ENCODE measurements around the gene PRDM16. TPM values are rescaled to one million over a fixed set of nuclear protein-coding genes. Genes with fewer than 3 reads are reported as not detected.

PRDM16 gene
- polyA plus RNA-seq, 1 donor from 2014 or later = 0.21 TPM

- Histone ChIP-seq H3K79me2 (replicated peaks; ENCODE audit: insufficient read depth, low read length) (no peaks in the 10 kb centered on the region), H2AFZ (ENCODE audit: low read depth, low read length) (no peak overlapping the region), H3K4me2 (ENCODE audit: low read length) (no peak overlapping the region), H3F3A (ENCODE audit: insufficient read depth, low read length, poor library complexity, severe bottlenecking) (no peaks in the 10 kb centered on the region), H3K4me3 (ENCODE audit: low read length) (no peak overlapping the region), H3K27ac (ENCODE audit: low read length) (no peak overlapping the region), H3K9ac (ENCODE audit: low read length) (no peak overlapping the region), H3K9me3 (ENCODE audit: low read length) (no peaks in the 10 kb centered on the region), H4K20me1 (ENCODE audit: insufficient read depth) (no peaks in the 10 kb centered on the region), H3K36me3 (ENCODE audit: insufficient read depth, low read length) (no peaks in the 10 kb centered on the region), H3K27me3 (ENCODE audit: insufficient read depth, low read depth, low read length) (no peaks in the 10 kb centered on the region), H3K9me2 (ENCODE audit: insufficient read depth, low read length) (no peaks in the 10 kb centered on the region)
- no peak for TF ChIP-seq RAD21 (conservative IDR thresholded peaks at IDR 0.05)
- no peak for TF ChIP-seq POLR2AphosphoS5 (IDR thresholded peaks at IDR 0.05)
- no peak for TF ChIP-seq MXI1 (conservative IDR thresholded peaks at IDR 0.05; ENCODE audit: poor library complexity, severe bottlenecking)
- TF ChIP-seq CTCF (IDR thresholded peaks at IDR 0.05; ENCODE audit: poor library complexity, severe bottlenecking) = no peak
- no peak for TF ChIP-seq EZH2 (IDR thresholded peaks at IDR 0.05; ENCODE audit: borderline replicate concordance, insufficient read depth, low read length, poor library complexity, severe bottlenecking)
- no peak for TF ChIP-seq SMC3 (conservative IDR thresholded peaks at IDR 0.05; ENCODE audit: poor library complexity)
- no peak for TF ChIP-seq TAF1 (IDR thresholded peaks at IDR 0.05; ENCODE audit: low read depth)
- no peak for TF ChIP-seq EP300 (conservative IDR thresholded peaks at IDR 0.05; ENCODE audit: poor library complexity, severe bottlenecking)
- TF ChIP-seq REST (IDR thresholded peaks at IDR 0.05; ENCODE audit: borderline replicate concordance) = no peak
Measured at GRCh38 chr1:3431266-3431665, 362.3 kb downstream of the PRDM16 start.

GRCh38 chr1:3431686-3432085 is 362.7 kb downstream of the PRDM16 start:
- Histone ChIP-seq H3K4me2 (ENCODE audit: low read length) (no peak overlapping the region), H3K36me3 (ENCODE audit: insufficient read depth, low read length) (no peaks in the 10 kb centered on the region), H3K79me2 (replicated peaks; ENCODE audit: insufficient read depth, low read length) (no peaks in the 10 kb centered on the region), H2AFZ (ENCODE audit: low read depth, low read length) (no peak overlapping the region), H4K20me1 (ENCODE audit: insufficient read depth) (no peaks in the 10 kb centered on the region), H3F3A (ENCODE audit: insufficient read depth, low read length, poor library complexity, severe bottlenecking) (no peaks in the 10 kb centered on the region), H3K9me2 (ENCODE audit: insufficient read depth, low read length) (no peaks in the 10 kb centered on the region), H3K4me3 (ENCODE audit: low read length) (no peak overlapping the region), H3K27me3 (ENCODE audit: insufficient read depth, low read depth, low read length) (no peaks in the 10 kb centered on the region), H3K27ac (ENCODE audit: low read length) (no peak overlapping the region), H3K9ac (ENCODE audit: low read length) (no peak overlapping the region), H3K9me3 (ENCODE audit: low read length) (no peaks in the 10 kb centered on the region)
- TF ChIP-seq CTCF (IDR thresholded peaks at IDR 0.05; ENCODE audit: poor library complexity, severe bottlenecking) (no peak), EZH2 (IDR thresholded peaks at IDR 0.05; ENCODE audit: borderline replicate concordance, insufficient read depth, low read length, poor library complexity, severe bottlenecking) (no peak), EP300 (conservative IDR thresholded peaks at IDR 0.05; ENCODE audit: poor library complexity, severe bottlenecking) (no peak), POLR2AphosphoS5 (IDR thresholded peaks at IDR 0.05) (no peak), REST (IDR thresholded peaks at IDR 0.05; ENCODE audit: borderline replicate concordance) (no peak), TAF1 (IDR thresholded peaks at IDR 0.05; ENCODE audit: low read depth) (no peak), MXI1 (conservative IDR thresholded peaks at IDR 0.05; ENCODE audit: poor library complexity, severe bottlenecking) (no peak), SMC3 (conservative IDR thresholded peaks at IDR 0.05; ENCODE audit: poor library complexity) (no peak), RAD21 (conservative IDR thresholded peaks at IDR 0.05) (no peak)

Data from neural cell (in vitro differentiated cells).